Loucy (cell line): ENCODE results near the gene ATP1A1.

Experiments
- CTCF ChIP-seq: fragments of 200-600 bp; sonication (generic); conservative IDR thresholded peaks from 2 replicates; pipeline ENCODE4 v1.5.1; 2014; ENCODE audit warnings: mild to moderate bottlenecking, antibody characterized with exemption, low read length
- EZH2phosphoT487 ChIP-seq: fragments of 200-600 bp; IDR thresholded peaks from 2 replicates; pipeline ENCODE4 v1.6.1; 2018; ENCODE audit warnings: antibody characterized with exemption, mild to moderate bottlenecking, moderate library complexity, borderline replicate concordance

GRCh38 chr1:116356673-116357072, 16.4 kb upstream of the ATP1A1 start:
- TF ChIP-seq CTCF: no peak
- TF ChIP-seq EZH2phosphoT487: no peak
